Spleen (tissue), 11 donors: Measurements from ENCODE around the gene TOM1L2. TPM values are rescaled to one million over a fixed set of nuclear protein-coding genes. Genes with fewer than 3 reads are reported as not detected.
A peak's percentile ranks its signal among the peaks of the same experiment; 100 is the strongest.

Source experiments
- DNase-seq: peaks from one replicate; pipeline ENCODE4 v3.0.0-alpha.2; 2020
- H3K27ac ChIP-seq, 8 donors: fragments of 200-600 bp; sonication (generic) in 7 of 8; 1 replicate in 4 of 8; 2 replicates in 4 of 8; pipeline versions ENCODE4 v1.5.0 to v1.8.0; 2016 to 2021; ENCODE audit warnings: inconsistent platforms in 4 of 8, mild to moderate bottlenecking in 4 of 8, moderate library complexity in 1 of 8
- H3K27me3 ChIP-seq, 7 donors: fragments of 200-600 bp; sonication (generic) in 6 of 7; replicated peaks in 1 of 7; 1 replicate in 4 of 7; 2 replicates in 3 of 7; pipeline versions ENCODE4 v1.5.0 to v1.8.0; 2016 to 2021; ENCODE audit warnings: inconsistent platforms in 3 of 7, mild to moderate bottlenecking in 1 of 7
- H3K36me3 ChIP-seq, 6 donors: fragments of 200-600 bp; sonication (generic) in 5 of 6; 1 replicate in 4 of 6; 2 replicates in 2 of 6; pipeline versions ENCODE4 v1.5.0 to v1.8.0; 2016 to 2021; ENCODE audit warnings: inconsistent platforms in 2 of 6
- H3K4me1 ChIP-seq, 6 donors: fragments of 200-600 bp; sonication (generic) in 5 of 6; 1 replicate in 3 of 6; 2 replicates in 3 of 6; pipeline versions ENCODE4 v1.5.0 to v1.8.0; 2016 to 2021; ENCODE audit warnings: inconsistent platforms in 3 of 6
- H3K4me3 ChIP-seq, 8 donors: fragments of 200-600 bp; sonication (generic) in 7 of 8; 1 replicate in 4 of 8; 2 replicates in 4 of 8; pipeline versions ENCODE4 v1.5.0 to v1.8.0; 2016 to 2021; ENCODE audit warnings: inconsistent platforms in 4 of 8, mild to moderate bottlenecking in 4 of 8, moderate library complexity in 2 of 8
- H3K9me3 ChIP-seq, 8 donors: fragments of 200-600 bp; sonication (generic) in 7 of 8; 1 replicate in 4 of 8; 2 replicates in 4 of 8; pipeline versions ENCODE4 v1.5.0 to v1.8.0; 2016 to 2021; ENCODE audit warnings: inconsistent platforms in 4 of 8
- CTCF ChIP-seq, 11 experiments: fragments of 200-600 bp in 7 of 11; fragments of 450-650 bp in 4 of 11; sonication (generic) in 4 of 11; IDR thresholded peaks in 8 of 11; conservative IDR thresholded peaks in 3 of 11; 1 replicate in 7 of 11; 2 replicates in 4 of 11; pipeline versions ENCODE4 v1.4.0 to v1.8.0; 2016 to 2021; ENCODE audit warnings: antibody characterized with exemption in 11 of 11, inconsistent platforms in 4 of 11, mild to moderate bottlenecking in 1 of 11
- POLR2A ChIP-seq, 3 donors: fragments of 450-650 bp; IDR thresholded peaks; one replicate each; pipeline ENCODE4 v1.5.1; 2017; ENCODE audit warnings: antibody characterized with exemption in 3 of 3, mild to moderate bottlenecking in 1 of 3
- POLR2AphosphoS5 ChIP-seq, 3 donors: sonication (generic); formaldehyde crosslinking; IDR thresholded peaks; one replicate each; pipeline ENCODE4 v1.5.1; 2017; ENCODE audit warnings: antibody characterized with exemption in 3 of 3
- WGBS, 5 donors: extraction: QIAGEN DNeasy Blood & Tissue Kit in 3 of 5; methylation state at CpG; one replicate each; pipeline versions ENCODE4 v1.1.5 to v1.1.7; 2013 to 2018; 5-methylcytosine and 5-hydroxymethylcytosine counted together
- intact Hi-C: fragments of 100-400 bp; cut with DNase I; formaldehyde crosslinking; loops from one replicate; pipeline ENCODE4 v1.15.0; 2023; ENCODE audit warnings: low total_unique reads
- polyA plus RNA-seq, 3 donors: library from polyadenylated mRNA; stranded (reverse); fragments of 200-250 nt; gene quantifications; one replicate each; pipeline ENCODE4 v1.2.1, GENCODE V29; 2013
- total RNA-seq, 7 donors: library from RNA; depleted of rRNA in 3 of 7; stranded (reverse); fragments of >200 nt in 3 of 7; fragmentation: NEBNext Ultra II Directional in 4 of 7; extraction: Animal tissue kit (Norgen Biotek cat#: 25700) in 4 of 7; gene quantifications; one replicate each; pipeline versions ENCODE4 v1.1.0 to v1.2.1, GENCODE V29; 2016 to 2021
- donor health status: healthy with polysubstance abuse.
- donor health status: DM: no; HTN: no; CAD: no; lungs with moderate emphysema.
- donor health status: DM: no; HTN: no; CAD: no.
- donor health status: Bipolar disorder and iron deficiency.
- donor health status: healthy.
- donor health status: DM: no; HTN: no; CAD: no.
- donor health status: DM: yes; HTN: yes; CAD: no.

Gene TOM1L2
- total and polyA plus RNA-seq, 10 donors = 5.3 to 82.6 (median 53.6) TPM

- intact Hi-C loops = no loop called here
- WGBS, 5 donors = 61 to 98% (median 96%) methylated on average over 3 to 5 of the region's 5 CpGs
- no peak for DNase-seq
- no peak overlapping the region for H3K27ac ChIP-seq
- H3K4me3 ChIP-seq = no peak overlapping the region
- no peaks in the 10 kb centered on the region for H3K27me3 ChIP-seq
- H3K9me3 ChIP-seq = no peaks in the 10 kb centered on the region
- no peak for TF ChIP-seq POLR2AphosphoS5 (IDR thresholded peaks at IDR 0.05)
- no peak for TF ChIP-seq CTCF (IDR thresholded peaks at IDR 0.05 in 8 of 11, conservative IDR thresholded peaks at IDR 0.05 in 3 of 11)
- TF ChIP-seq POLR2A (IDR thresholded peaks at IDR 0.05) = no peak
- H3K36me3 ChIP-seq = peaks cover 0 to 87% (median 30%) of the 10 kb centered on the region in 6 donors
- no peaks in the 10 kb centered on the region for H3K4me1 ChIP-seq
Measured at GRCh38 chr17:18008496-18009268, 36.5 kb upstream of the TOM1L2 start.

GRCh38 chr17:18006495-18007239 is 34.5 kb upstream of the TOM1L2 start:
- Histone ChIP-seq H3K4me1 (no peaks in the 10 kb centered on the region), H3K27ac (no peak overlapping the region), H3K4me3 (no peak overlapping the region), H3K27me3 (no peaks in the 10 kb centered on the region), H3K36me3 (peaks cover 0 to 72% (median 30%) of the 10 kb centered on the region in 6 donors), H3K9me3 (no peaks in the 10 kb centered on the region)
- no peak for TF ChIP-seq CTCF (IDR thresholded peaks at IDR 0.05 in 8 of 11, conservative IDR thresholded peaks at IDR 0.05 in 3 of 11)
- no peak for DNase-seq
- intact Hi-C loops = no loop called here
- WGBS, 5 donors = 84 to 91% (median 89%) methylated on average over 31 of the region's 31 CpGs

- Histone ChIP-seq H3K4me3 (no peak overlapping the region), H3K4me1 (no peaks in the 10 kb centered on the region), H3K27ac (no peak overlapping the region), H3K27me3 (no peaks in the 10 kb centered on the region), H3K36me3 (peaks cover 0 to 61% (median 25%) of the 10 kb centered on the region in 6 donors), H3K9me3 (no peaks in the 10 kb centered on the region)
- intact Hi-C loops = no loop called here
- no peak for TF ChIP-seq CTCF (IDR thresholded peaks at IDR 0.05 in 8 of 11, conservative IDR thresholded peaks at IDR 0.05 in 3 of 11)
- TF ChIP-seq POLR2A (IDR thresholded peaks at IDR 0.05) = no peak
- TF ChIP-seq POLR2AphosphoS5 (IDR thresholded peaks at IDR 0.05) = no peak
- no peak for DNase-seq
- WGBS, 5 donors = 70 to 97% (median 89%) methylated on average over 3 of the region's 3 CpGs
Measured at GRCh38 chr17:18005496-18005895, 33.3 kb upstream of the TOM1L2 start.

GRCh38 chr17:18004884-18005305 is 32.7 kb upstream of the TOM1L2 start:
- Histone ChIP-seq H3K9me3 (no peaks in the 10 kb centered on the region), H3K27me3 (no peaks in the 10 kb centered on the region), H3K4me1 (no peaks in the 10 kb centered on the region), H3K27ac (no peak overlapping the region), H3K4me3 (no peak overlapping the region), H3K36me3 (peaks cover 0 to 55% (median 21%) of the 10 kb centered on the region in 6 donors)
- 91 to 97% (median 93%) methylated on average over 9 of the region's 9 CpGs for WGBS, 5 donors
- no peak for DNase-seq
- intact Hi-C loops = no loop called here
- TF ChIP-seq POLR2AphosphoS5 (IDR thresholded peaks at IDR 0.05) (no peak), CTCF (IDR thresholded peaks at IDR 0.05 in 8 of 11, conservative IDR thresholded peaks at IDR 0.05 in 3 of 11) (peak in 1 of 11 experiments; percentile 11)
